Measurements from ENCODE around the gene GALNT12. TPM values are rescaled to one million over a fixed set of nuclear protein-coding genes. Genes with fewer than 3 reads are reported as not detected.

Gene GALNT12
- total and polyA plus RNA-seq, 2 experiments from 2014 or later, result 14.6 to 23.6 TPM

DNA sequence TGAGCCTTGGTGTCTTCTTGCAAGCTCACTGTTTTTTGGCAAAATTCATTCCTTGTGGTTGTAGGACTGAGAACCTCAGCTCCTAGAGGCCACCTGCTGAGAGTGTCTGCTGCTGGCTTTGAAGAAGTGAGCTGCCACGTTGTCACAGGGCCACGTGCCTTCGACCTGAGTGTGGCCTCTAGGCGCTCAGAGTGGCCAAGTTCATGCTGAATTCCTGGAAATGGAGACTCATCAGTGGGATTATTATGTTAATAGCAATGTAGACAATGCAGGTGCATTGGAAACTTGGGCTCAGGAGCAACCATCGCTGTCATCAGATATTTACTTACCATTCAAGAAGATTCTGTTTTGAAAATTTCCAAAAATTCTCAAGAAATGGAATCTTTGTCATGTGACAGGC is 52.5 kb downstream of the GALNT12 start:
- H3K4me3 ChIP-seq, result no peak overlapping the region
- no peak overlapping the region for H2AFZ ChIP-seq
- no peaks in the 10 kb centered on the region for H3K36me3 ChIP-seq (ENCODE audit: insufficient read depth)
- no peak overlapping the region for H3K4me2 ChIP-seq
- no peaks in the 10 kb centered on the region for H3F3A ChIP-seq (replicated peaks; ENCODE audit: low read depth)
- Mint-ChIP-seq H3K9me3 (no peaks in the 10 kb centered on the region; the same call in 1 of the 3 replicates), H3K27ac (no peak overlapping the region), H3K27me3 (ENCODE audit: insufficient read depth, low read depth, poor library complexity) (peaks cover 2% of the 10 kb centered on the region), H3K4me3 (no peak overlapping the region), H3K4me1 (no peaks in the 10 kb centered on the region), H3K36me3 (ENCODE audit: low read depth) (no peaks in the 10 kb centered on the region)
- TF ChIP-seq, protein P1, sequence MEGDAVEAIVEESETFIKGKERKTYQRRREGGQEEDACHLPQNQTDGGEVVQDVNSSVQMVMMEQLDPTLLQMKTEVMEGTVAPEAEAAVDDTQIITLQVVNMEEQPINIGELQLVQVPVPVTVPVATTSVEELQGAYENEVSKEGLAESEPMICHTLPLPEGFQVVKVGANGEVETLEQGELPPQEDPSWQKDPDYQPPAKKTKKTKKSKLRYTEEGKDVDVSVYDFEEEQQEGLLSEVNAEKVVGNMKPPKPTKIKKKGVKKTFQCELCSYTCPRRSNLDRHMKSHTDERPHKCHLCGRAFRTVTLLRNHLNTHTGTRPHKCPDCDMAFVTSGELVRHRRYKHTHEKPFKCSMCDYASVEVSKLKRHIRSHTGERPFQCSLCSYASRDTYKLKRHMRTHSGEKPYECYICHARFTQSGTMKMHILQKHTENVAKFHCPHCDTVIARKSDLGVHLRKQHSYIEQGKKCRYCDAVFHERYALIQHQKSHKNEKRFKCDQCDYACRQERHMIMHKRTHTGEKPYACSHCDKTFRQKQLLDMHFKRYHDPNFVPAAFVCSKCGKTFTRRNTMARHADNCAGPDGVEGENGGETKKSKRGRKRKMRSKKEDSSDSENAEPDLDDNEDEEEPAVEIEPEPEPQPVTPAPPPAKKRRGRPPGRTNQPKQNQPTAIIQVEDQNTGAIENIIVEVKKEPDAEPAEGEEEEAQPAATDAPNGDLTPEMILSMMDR (conservative IDR thresholded peaks at IDR 0.05; ENCODE audit: low read depth in 2 of 2), result no peak
- TF ChIP-seq STAT1 (IDR thresholded peaks at IDR 0.05; ENCODE audit: unreplicated experiment) (no peak), ZNF331 (CRISPR knock-in tag; IDR thresholded peaks at IDR 0.05; ENCODE audit: low read depth) (no peak)
- no peak for ATAC-seq
- no peaks in the 10 kb centered on the region for H3K9me2 ChIP-seq (ENCODE audit: insufficient read depth)
- no peak for DNase-seq (ENCODE audit: low spot score)
- no peaks in the 10 kb centered on the region for H3K4me1 ChIP-seq (ENCODE audit: insufficient read depth)
- no peak overlapping the region for H3K27ac ChIP-seq (ENCODE audit: low read depth)
- H3K27me3 ChIP-seq (ENCODE audit: insufficient read depth), result no peaks in the 10 kb centered on the region
- H4K20me1 ChIP-seq (replicated peaks; ENCODE audit: insufficient read depth), result no peaks in the 10 kb centered on the region
- H3K79me2 ChIP-seq (replicated peaks; ENCODE audit: insufficient read depth), result no peaks in the 10 kb centered on the region

DNA sequence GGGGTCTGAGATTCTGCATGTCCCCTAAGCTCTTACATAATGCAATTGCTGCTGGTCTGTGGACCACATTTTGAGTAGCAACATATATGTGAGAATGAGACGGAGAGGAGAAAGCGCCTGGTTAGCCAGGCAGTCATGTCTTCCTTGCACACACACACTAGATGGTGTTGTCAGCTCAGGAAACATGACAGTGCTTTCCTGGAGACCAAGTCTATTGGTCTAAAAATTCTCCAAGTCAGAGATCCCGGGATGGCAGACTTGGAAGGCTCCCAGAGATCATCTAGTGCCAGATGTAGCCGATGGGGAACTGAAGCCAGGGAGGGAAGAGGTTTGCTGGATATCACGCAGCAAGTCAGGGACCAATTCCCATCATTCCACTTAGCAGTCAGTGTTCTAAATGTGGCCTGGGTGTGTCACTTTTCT is 53.4 kb downstream of the GALNT12 start:
- Mint-ChIP-seq H3K27me3 (ENCODE audit: insufficient read depth, low read depth, poor library complexity) (peaks cover 2% of the 10 kb centered on the region), H3K4me1 (no peaks in the 10 kb centered on the region), H3K4me3 (no peak overlapping the region), H3K9me3 (no peaks in the 10 kb centered on the region; the same call in 2 of the 3 replicates), H3K27ac (no peak overlapping the region), H3K36me3 (ENCODE audit: low read depth) (no peaks in the 10 kb centered on the region)
- Histone ChIP-seq H3F3A (replicated peaks; ENCODE audit: low read depth) (no peaks in the 10 kb centered on the region), H3K36me3 (ENCODE audit: insufficient read depth) (no peaks in the 10 kb centered on the region), H3K27ac (ENCODE audit: low read depth) (no peak overlapping the region), H3K4me3 (no peak overlapping the region), H3K4me1 (ENCODE audit: insufficient read depth) (no peaks in the 10 kb centered on the region), H4K20me1 (replicated peaks; ENCODE audit: insufficient read depth) (no peaks in the 10 kb centered on the region), H3K9me2 (ENCODE audit: insufficient read depth) (no peaks in the 10 kb centered on the region), H3K27me3 (ENCODE audit: insufficient read depth) (no peaks in the 10 kb centered on the region), H2AFZ (no peak overlapping the region), H3K4me2 (no peak overlapping the region), H3K79me2 (replicated peaks; ENCODE audit: insufficient read depth) (no peaks in the 10 kb centered on the region)
- TF ChIP-seq, protein P1 (conservative IDR thresholded peaks at IDR 0.05; ENCODE audit: low read depth in 2 of 2), result peak; percentile 27 to 73; a peak in 3 of 4 replicates
- TF ChIP-seq POLR2AphosphoS5 (IDR thresholded peaks at IDR 0.05; ENCODE audit: low read depth), result no peak
- ATAC-seq, result peak; percentile 56
- DNase-seq (ENCODE audit: low spot score), result peak; percentile 28

DNA sequence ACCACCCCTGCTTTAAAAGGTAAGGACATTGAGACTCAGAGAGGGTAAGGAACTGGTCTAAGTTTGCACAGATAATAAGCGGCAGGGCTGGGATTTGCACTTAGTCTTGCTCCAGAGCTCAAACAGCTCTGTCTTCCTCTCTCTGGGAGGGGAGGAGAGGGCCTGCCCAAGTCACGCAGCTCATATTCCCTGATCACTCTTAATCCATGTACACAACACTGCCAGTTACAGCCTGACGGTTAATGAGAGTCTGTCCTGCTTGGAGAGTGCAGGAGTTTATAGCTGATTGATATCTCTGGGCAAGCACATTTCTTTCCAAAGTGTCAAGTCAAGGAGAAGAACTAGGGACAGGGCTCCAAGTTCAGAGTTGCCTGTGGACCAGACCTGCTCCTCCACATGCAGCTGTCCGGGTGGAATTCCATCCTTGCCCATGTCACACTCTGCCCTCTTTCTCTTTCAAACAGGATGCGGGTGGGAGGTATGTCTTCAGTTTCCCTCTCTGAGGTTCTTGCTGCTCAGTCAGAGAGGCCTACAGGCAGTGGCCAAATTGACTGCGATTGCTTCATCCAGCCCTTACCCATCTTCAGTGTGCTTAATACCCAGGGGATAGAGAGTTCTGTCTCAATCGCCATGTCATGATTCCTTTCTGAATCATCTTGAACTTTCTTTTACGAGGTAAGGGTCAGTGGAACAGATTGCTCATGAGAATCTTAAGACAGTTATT is 54.5 kb downstream of the GALNT12 start:
- Histone ChIP-seq H3K4me1 (ENCODE audit: insufficient read depth) (no peaks in the 10 kb centered on the region), H3K79me2 (replicated peaks; ENCODE audit: insufficient read depth) (no peaks in the 10 kb centered on the region), H3K4me3 (no peak overlapping the region), H3K27me3 (ENCODE audit: insufficient read depth) (no peaks in the 10 kb centered on the region), H3K4me2 (no peak overlapping the region), H3F3A (replicated peaks; ENCODE audit: low read depth) (no peaks in the 10 kb centered on the region), H2AFZ (peak overlapping the region; percentile 32; the same call in 1 of the 2 replicates), H3K27ac (ENCODE audit: low read depth) (no peak overlapping the region), H4K20me1 (replicated peaks; ENCODE audit: insufficient read depth) (no peaks in the 10 kb centered on the region), H3K36me3 (ENCODE audit: insufficient read depth) (no peaks in the 10 kb centered on the region), H3K9me2 (ENCODE audit: insufficient read depth) (0 out of 2 replicates have a peak, but pooled peaks cover 8% of the 10 kb centered on the region)
- peaks cover 2% of the 10 kb centered on the region for H3K27me3 Mint-ChIP-seq (ENCODE audit: insufficient read depth, low read depth, poor library complexity)
- no peaks in the 10 kb centered on the region for H3K36me3 Mint-ChIP-seq (ENCODE audit: low read depth)
- H3K9me3 Mint-ChIP-seq, result no peaks in the 10 kb centered on the region; the same call in 2 of the 3 replicates
- DNase-seq (ENCODE audit: low spot score) (no peak), ATAC-seq (no peak)
- no peak overlapping the region for H3K4me3 Mint-ChIP-seq
- no peaks in the 10 kb centered on the region for H3K4me1 Mint-ChIP-seq
- no peak overlapping the region for H3K27ac Mint-ChIP-seq
- TF ChIP-seq ZNF114 (CRISPR knock-in tag; IDR thresholded peaks at IDR 0.05), result no peak
- TF ChIP-seq, protein P1 (conservative IDR thresholded peaks at IDR 0.05; ENCODE audit: low read depth in 2 of 2), result no peak
- no peak for TF ChIP-seq EZH2phosphoT487 (IDR thresholded peaks at IDR 0.05; ENCODE audit: unreplicated experiment)
- no peak for TF ChIP-seq CREB1 (CRISPR knock-in tag; IDR thresholded peaks at IDR 0.05; ENCODE audit: low read depth)
- no peak for TF ChIP-seq JUNB (IDR thresholded peaks at IDR 0.05; ENCODE audit: unreplicated experiment)
- TF ChIP-seq POLR2AphosphoS5 (IDR thresholded peaks at IDR 0.05; ENCODE audit: low read depth), result no peak
